GM21576 (cell line): ENCODE data around the gene EFNA3.

Experiments
- ATAC-seq: cut with Tn5 transposase; IDR thresholded peaks from one replicate; pipeline ENCODE4 v1.9.1; 2021; ENCODE audit warnings: mild to moderate bottlenecking, moderate library complexity; ENCODE audit not compliant: unreplicated experiment

EFNA3 gene

DNA sequence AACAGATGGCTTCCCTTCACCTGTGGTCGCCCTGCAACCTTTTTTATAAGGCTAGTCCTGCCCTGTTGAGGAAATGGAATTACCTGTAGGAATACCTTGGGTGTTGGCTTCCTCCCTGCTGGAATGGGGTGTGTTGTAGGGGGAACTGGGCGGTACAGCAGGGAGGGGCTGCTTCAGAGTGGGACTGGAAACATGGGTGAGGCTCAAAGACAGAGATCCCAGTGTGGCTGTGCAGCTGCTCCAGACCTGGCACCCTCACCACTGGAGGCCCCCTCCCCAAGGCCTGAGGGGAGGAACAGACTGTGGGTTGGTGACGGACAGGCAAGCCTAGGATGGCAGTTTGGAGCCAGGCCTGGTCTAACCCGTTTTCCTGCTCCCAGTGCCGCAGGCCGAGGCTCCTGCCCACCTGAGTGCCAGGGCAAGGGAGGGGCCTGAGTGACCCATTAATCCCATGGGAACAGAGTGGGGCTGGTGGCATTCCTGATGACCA lies 4.5 kb downstream of the EFNA3 start:
- no peak for ATAC-seq

DNA sequence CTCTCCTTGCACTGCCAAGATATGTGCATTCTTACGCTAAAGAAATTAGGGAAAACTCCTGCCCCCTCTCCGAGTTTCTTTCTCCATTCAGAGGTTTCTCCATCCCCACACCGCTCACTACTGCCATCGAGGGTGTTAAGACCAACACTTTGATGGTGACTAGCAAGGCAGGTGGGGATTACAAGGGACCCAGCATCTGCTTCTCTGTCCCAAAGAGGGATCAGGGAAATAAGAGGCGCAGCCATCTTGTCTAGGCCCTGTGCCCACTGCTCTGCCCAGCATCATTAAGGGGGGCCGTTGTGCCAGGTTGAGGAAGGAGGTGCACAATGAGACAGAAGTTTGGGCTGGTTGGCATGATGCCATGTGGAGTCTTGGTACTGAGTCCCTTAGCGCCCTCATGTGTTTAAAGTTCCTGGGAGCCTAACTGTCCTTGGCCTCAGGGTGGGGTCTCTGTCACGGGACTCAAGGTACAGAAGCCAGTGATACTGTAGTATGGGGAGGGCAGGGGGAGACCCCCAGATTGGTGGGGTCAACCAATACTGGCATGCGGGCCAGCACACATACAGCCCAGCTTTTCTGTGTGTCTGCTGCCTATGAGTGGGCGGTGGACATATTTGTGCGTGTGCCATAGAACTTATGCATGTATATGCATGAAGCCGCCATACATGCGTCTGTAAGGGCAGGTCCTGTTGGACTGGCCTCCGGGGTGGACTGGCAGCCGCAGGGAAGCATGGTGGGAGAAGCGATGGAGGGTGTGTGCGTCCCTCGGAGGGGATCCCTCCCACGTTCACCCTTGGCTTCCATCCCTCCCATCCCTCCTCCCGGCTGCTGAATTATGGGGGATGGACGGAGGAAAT lies 5.5 kb downstream of the EFNA3 start:
- ATAC-seq = no peak

DNA sequence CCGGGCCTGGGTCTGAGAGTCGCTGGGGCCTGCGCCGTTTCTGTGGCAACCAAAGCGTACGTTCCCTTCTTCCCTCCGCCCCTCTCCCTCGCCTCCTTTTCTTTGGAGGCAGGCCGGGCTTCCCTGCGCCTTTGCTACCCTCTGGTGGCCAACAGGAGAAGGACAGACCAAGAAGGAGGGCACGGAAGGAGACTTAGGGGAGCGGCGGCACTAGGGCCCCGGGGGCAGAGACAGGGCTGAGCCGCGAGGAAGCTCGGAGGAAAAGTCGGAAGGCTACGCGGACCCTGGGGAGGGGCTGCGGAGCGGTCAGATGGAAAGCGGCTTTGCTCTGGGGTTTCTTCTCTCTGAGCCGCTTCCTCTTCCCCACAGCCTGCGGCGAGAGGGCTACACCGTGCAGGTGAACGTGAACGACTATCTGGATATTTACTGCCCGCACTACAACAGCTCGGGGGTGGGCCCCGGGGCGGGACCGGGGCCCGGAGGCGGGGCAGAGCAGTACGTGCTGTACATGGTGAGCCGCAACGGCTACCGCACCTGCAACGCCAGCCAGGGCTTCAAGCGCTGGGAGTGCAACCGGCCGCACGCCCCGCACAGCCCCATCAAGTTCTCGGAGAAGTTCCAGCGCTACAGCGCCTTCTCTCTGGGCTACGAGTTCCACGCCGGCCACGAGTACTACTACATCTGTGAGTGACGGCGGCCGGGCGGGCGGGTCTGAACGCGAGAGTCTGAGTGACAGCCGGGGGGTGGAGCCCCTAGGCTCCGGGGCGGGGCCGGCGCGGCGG lies 6.3 kb downstream of the EFNA3 start:
- ATAC-seq = peak; percentile 65

DNA sequence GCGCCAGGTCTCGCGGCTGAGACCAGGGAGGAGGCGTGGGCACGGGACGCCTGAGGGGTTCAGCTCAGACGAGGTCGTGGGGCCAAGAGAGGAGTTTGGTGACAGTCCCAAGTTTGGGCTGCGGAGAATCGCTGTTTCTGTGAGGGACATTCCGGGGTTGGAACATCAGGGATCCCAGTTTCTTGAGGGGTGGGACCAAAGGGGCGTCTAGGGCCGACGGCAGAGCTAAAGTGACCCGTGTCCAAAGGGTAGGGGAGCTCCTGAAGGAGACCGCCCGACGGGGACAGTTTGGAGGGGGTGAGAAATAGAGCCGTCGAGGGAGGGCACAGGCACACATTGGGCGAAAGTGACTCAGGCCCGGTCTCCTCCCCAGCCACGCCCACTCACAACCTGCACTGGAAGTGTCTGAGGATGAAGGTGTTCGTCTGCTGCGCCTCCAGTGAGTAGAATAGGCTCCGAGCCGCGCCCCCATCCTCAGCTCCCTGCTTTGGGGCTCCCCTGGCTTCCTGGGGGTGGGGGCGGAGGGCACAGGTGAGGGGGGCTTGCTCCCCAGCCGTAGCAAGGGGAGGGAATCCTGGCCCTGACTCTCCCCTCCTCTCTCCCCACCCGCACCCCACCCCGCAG lies 7.0 kb downstream of the EFNA3 start:
- no peak for ATAC-seq

DNA sequence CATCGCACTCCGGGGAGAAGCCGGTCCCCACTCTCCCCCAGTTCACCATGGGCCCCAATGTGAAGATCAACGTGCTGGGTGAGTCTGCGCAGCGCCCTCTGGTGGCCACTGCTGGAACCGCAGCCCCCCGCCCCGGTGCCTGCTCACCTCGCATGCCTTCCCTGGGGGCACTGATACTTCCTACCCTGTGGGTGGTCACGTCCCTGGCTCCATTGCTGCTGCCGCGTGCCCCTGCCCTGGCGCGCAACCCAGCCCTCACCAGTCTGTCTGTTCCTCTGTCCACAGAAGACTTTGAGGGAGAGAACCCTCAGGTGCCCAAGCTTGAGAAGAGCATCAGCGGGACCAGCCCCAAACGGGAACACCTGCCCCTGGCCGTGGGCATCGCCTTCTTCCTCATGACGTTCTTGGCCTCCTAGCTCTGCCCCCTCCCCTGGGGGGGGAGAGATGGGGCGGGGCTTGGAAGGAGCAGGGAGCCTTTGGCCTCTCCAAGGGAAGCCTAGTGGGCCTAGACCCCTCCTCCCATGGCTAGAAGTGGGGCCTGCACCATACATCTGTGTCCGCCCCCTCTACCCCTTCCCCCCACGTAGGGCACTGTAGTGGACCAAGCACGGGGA lies 7.6 kb downstream of the EFNA3 start:
- no peak for ATAC-seq

DNA sequence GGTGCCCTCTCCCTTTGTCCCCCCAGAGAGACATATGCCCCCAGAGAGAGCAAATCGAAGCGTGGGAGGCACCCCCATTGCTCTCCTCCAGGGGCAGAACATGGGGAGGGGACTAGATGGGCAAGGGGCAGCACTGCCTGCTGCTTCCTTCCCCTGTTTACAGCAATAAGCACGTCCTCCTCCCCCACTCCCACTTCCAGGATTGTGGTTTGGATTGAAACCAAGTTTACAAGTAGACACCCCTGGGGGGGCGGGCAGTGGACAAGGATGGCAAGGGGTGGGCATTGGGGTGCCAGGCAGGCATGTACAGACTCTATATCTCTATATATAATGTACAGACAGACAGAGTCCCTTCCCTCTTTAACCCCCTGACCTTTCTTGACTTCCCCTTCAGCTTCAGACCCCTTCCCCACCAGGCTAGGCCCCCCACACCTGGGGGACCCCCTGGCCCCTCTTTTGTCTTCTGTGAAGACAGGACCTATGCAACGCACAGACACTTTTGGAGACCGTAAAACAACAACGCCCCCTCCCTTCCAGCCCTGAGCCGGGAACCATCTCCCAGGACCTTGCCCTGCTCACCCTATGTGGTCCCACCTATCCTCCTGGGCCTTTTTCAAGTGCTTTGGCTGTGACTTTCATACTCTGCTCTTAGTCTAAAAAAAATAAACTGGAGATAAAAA lies 8.4 kb downstream of the EFNA3 start:
- no peak for ATAC-seq

DNA sequence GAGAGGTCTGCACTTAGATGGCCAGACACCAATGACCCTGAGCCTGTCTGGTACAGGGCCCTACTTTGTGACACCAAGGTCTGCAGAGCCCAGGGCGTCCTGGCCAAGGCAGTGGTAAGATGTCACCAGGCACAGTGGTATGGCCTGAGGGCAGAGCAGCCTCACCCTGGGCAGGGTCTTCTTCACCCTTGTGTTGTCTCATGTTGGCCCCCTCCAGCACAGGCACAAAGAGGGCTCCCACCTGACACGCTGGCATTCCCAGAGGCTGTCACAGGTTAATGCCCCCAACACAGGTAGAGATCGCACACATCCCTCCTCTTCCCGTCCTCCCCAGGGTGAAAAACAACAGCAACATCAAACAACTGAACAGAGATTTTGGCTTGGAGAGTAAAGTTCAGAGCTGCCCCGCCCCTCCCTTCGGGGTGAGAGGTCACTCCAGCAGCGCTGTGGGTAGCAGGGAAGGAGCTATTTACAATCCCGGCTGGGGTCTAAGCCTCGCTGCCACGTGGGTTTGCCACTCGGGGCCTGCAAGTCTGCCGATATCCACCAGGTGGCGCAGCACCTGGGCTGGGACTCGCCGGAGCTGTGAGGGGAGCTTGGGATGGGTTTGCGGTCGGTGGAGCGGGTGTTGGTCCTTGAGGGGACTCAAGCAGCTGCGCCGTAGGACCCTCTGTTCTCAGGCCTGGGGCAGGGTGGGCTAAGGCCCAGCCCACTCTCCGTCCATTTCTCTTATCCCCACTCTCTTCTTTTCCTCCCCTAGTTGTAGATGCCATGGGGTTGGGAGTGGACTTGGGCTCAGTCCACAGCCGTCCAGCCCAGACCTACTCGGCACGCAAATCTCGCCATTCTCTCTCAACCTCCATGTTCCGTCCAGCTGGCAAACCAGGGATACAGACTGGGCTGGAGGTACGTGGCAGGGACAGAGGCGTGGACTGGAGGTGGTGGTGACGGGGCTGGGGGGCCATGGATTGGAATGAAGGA lies 12.7 kb downstream of the EFNA3 start:
- ATAC-seq = no peak

DNA sequence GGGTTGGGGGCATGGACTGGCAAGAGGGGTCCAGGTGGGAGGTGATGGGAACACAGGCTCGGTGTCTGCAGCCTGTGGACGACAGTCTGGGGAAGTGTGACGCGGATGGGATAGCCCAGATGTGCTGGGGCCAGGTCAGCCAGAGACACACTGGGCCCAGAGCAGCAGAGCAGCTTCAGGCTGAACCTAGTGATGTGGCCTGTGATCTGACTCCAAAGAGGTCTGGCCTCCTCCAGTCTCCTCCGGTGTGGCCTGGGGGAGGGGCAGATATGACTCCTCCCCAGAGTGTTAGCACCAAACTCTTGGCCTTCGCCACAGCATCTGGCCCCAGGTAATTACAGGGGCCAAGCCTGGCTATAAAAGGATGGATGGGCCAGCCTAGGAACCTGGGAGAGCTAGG lies 13.5 kb downstream of the EFNA3 start:
- ATAC-seq = no peak

DNA sequence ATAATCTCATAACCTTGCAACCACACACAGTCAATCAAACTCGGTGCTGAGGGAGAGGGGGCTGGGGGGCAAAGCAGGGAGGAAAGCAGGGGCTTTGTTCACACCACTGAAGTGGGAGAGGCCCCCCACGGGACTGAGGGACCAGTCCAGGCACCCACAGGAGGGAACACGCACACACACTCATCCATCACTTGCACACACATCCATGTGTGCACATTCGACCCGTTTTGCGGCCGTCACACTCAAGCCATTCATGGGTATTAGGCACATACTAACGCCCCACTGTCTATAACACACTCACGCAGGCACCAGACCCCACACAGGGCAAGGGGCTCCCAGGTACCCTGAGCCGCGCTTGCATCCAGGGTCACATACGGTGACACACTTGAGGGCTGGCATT lies 14.0 kb downstream of the EFNA3 start:
- ATAC-seq = no peak

DNA sequence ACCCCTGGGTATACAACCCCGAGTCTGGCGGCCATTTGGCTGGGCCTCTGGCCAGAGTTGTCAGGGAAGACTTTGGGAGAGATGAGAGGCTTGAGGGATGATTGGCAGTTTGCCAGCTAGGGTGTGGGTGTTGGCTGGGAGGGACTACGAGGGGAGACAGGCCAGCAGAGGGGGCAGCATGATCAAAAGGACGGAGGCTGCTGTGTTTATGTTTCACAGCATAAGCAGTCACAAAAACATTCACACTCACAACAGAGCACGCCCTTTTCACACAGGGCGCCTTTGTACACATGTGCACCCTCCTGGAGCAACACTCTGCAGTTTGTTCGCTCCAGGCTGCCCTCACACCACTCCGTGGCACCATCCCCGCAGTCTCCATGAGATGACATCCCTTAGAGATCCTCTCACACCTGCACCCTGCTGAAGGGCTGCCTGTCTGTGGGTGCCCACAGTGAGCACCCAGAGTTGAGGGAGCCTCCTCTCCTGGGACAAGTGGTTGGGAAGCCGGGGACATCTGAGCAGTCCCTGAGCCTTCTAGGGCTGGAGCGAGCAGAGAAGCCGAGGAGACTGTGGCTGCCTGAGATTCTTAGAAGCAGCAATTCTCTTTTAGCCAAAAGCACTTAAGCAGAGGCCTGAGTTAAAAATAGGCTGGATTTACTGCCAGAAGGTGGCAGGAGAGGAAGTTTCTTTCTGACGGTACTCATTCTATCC lies 15.4 kb downstream of the EFNA3 start:
- no peak for ATAC-seq

DNA sequence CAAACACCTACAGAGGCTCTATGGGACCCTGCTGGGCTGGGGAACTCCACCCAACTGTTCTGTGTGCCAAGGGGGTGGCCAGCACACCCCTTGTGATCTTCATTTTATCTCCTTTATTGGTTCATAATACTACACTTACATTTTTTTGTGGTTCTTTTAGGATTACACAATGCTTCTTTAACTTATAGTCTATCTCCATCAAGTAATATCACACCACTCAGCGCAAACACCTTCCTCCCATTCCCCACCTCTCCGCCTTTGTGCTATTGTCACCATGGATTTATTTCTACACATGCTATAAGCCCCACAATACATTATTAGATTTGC lies 15.9 kb downstream of the EFNA3 start:
- no peak for ATAC-seq

DNA sequence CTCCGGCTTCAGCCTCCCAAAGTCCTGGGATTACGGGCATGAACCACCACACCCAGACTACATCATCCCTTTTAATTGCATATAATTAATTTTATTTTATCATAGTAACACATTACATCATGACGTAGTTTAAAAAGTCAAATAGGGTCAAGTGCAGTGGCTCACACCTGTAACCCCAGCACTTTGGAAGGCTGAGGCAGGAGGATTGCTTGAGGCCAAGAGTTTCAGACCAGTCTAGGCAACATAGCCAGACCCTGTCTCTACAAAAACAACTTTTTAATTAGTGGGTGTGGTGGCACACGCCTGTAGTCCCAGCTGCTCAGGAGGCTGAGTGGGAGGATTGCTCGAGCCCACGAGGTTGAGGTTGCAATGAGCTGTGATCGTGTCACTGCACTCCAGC lies 20.7 kb downstream of the EFNA3 start:
- ATAC-seq = no peak

DNA sequence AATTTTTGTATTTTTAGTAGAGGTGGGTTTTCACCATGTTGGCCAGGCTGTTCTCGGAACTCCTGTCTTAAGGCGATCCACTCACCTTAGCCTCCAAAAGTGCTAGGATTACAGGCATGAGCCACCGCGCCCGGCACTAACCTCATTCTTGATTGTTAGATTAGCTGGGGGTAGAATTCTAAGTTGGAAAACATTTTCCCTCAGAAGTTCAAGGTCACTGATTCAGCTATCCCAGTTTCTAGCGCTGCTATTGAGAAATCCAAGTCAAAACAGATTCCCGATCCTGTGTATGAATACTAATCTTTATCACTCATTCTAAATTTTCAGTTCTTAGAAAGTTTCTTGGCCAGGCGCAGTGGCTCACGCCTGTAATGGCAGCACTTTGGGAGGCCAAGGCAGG lies 24.7 kb downstream of the EFNA3 start:
- ATAC-seq = no peak

DNA sequence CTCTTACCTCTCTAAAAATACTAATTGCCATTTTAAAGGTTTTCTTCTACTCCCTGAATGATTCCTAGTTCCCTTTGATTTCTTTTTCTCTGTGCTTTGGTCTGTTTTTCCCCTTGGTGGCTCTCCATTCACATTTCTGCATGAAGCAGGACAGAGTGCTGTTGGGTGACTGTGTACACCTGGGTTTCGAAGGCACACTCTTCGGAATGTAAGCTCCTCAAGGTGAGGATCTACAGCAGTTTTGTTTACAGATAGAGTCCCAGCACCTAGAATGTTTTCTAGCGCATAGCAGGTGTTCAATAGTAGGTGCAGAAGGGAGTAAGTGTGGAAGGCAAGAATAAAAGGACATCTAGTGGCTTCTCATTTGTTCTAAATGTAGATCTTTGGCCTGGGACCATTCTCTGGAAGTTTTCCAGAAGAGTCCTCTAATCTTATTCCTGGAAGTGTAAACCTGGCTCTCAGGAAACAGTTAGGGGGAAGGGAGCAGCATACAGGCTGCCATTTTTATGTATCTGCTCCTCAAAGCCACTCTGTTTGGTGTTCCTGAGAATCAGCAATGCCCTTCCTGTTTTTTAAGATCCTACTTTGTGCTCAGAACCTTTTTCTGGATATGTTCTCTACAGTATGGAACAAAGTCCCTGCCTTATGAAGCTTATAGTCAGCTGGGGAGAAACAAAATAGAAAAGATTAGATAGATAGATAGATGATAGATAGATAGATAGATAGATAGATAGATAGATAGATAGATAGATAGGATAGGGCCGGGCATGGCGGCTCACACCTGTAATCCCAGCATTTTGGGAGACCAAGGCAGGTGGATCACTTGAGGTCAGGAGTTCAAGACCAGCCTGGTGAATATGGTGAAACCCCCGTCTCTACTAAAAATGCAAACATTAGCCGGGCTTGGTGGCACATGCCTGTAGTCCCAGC lies 26.2 kb downstream of the EFNA3 start:
- no peak for ATAC-seq

DNA sequence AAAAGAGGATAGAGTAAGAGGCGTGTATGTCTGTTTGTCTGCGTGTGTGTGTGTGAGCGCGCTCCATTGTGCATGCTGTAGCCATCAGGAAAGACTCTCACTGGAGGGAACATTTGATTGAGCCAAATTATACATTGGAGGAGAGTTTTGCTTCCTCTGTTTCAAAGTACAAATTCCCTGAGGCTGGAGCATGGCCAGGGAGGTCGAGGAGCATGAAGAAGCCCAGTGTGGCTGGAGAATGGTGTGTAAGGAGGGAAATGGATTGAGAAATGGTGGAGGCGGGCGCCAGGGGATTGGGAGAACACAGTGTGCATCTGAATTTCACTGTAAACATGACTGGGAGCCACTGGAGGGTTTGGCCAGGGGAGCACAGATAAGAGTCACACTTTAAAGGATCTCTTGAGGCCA lies 27.0 kb downstream of the EFNA3 start:
- ATAC-seq = no peak

DNA sequence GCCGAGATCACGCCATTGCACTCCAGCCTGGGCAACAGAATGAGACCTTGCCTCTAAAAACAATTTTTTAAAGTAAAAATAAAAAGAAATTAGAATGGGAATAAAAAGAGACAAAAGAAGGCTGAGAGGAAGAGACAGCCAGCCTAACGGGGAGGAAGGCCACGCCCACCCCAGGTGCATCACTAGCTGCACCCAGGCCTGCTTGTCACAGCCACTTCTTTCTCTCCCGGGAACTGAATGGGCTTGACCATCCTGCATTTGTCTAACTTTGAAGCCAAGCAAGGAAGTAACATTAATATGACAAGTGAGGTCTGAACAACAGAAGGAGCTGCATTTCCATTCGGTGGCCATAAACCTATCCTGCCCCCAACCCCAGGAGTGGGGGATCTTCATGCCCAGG lies 28.2 kb downstream of the EFNA3 start:
- ATAC-seq = no peak

DNA sequence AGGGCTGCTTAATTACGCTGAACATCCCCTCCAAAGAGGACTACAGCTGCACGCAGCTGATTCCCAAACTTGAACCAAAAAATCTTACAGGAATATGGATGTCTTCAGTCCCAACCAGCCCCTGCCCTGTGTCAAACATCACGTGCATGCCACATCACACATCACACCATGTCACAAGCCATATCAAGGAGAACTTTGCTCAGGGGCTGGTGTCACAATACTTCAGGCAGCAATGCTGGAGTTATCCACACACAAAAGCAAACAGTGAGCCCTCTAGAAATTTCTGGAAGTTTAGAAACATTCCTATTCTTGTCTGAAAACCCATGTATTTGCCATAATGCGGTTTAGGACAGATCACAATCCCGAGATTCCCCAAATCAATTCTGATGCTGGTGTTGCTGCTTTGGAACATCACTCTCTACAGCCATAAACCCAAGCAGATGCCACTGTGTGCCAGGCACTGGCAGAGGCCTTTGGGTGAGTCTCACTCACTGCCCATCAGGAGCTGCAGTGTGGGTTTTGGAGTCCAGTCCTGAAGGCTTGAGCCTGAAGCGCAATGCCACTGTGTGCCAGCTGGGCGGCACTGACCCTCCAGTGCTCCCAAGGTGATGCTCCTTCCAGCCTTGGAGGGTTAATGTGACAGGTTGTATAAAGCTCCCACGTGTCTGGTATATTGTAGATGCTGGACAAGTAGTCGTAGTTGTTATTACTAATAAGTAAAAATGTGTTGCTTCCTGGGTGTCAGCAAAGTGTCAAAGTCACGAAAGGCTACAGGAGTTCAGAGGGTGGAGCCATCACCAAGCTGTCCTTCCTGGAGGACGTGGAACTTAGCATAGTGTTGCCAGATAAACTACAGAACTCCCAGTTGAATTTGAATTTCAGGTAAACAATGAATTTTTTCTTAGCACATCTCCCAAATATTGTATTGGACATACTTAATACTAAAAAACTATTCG lies 28.9 kb downstream of the EFNA3 start:
- ATAC-seq = no peak
